ENCODE data around the gene COL18A1. TPM values are rescaled to one million over a fixed set of nuclear protein-coding genes. Genes with fewer than 3 reads are reported as not detected.

Gene COL18A1
- total and polyA plus RNA-seq, 3 donors from 2014 or later: 53.2 to 165 (median 111) TPM

DNA sequence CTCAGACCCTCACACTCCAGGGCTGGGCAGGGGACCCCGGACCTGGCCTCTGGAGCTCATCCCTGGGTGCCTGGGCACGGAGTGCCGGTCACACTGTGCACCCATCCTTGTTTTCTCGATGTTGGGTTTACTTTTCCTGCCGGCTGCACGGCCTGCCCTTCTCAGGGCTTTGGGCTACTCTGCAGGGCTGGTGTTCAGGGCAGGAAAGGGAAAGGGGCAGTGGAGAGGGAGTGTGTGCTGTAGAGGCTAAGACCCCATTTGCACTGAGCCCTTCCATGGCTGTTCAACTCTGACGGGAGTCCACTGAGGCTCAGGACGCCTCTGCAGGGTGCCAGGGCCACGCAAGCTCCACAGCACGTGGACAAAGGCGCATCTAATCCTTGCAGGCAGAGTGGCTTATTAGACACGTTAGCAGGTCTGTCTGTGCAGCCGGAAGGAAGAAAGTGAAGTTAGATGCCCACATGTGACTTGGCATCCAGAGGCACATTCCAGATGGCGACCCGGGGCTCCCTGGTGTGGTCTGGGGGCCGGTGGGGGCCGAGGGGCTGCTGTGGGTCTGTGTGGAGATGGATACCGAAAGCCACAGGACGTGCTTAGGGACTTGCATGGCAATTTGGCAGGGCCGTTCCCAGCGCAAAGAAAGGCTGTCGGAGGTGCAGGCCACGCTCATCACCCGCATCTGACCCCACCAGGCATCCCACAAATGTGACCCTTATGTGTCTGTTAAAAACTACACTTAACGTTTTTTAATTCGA is 33.6 kb downstream of the COL18A1 start:
- Histone ChIP-seq H3K9me3 (no peaks in the 10 kb centered on the region), H3K27me3 (no peaks in the 10 kb centered on the region), H3K4me3 (peak overlapping the region in 1 of 2 donors; percentile 29), H3K36me3 (ENCODE audit: low read depth, missing control alignments) (no peaks in the 10 kb centered on the region), H3K27ac (peak overlapping the region; percentile 23 to 86), H3K4me1 (peaks cover 21% of the 10 kb centered on the region)
- intact Hi-C loops (cut with DNase I; ENCODE audit: low total_unique reads): loop anchor here (5.0 kb wide), 1 partner anchor 146 kb away; no protein-coding TSS in a partner anchor
- TF ChIP-seq POLR2A (IDR thresholded peaks at IDR 0.05): no peak
- TF ChIP-seq, protein P1, sequence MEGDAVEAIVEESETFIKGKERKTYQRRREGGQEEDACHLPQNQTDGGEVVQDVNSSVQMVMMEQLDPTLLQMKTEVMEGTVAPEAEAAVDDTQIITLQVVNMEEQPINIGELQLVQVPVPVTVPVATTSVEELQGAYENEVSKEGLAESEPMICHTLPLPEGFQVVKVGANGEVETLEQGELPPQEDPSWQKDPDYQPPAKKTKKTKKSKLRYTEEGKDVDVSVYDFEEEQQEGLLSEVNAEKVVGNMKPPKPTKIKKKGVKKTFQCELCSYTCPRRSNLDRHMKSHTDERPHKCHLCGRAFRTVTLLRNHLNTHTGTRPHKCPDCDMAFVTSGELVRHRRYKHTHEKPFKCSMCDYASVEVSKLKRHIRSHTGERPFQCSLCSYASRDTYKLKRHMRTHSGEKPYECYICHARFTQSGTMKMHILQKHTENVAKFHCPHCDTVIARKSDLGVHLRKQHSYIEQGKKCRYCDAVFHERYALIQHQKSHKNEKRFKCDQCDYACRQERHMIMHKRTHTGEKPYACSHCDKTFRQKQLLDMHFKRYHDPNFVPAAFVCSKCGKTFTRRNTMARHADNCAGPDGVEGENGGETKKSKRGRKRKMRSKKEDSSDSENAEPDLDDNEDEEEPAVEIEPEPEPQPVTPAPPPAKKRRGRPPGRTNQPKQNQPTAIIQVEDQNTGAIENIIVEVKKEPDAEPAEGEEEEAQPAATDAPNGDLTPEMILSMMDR (IDR thresholded peaks at IDR 0.05): no peak
- DNase-seq: no peak
- 26 to 33% methylated on average over 21 to 26 of the region's 26 CpGs for WGBS, 2 donors

DNA sequence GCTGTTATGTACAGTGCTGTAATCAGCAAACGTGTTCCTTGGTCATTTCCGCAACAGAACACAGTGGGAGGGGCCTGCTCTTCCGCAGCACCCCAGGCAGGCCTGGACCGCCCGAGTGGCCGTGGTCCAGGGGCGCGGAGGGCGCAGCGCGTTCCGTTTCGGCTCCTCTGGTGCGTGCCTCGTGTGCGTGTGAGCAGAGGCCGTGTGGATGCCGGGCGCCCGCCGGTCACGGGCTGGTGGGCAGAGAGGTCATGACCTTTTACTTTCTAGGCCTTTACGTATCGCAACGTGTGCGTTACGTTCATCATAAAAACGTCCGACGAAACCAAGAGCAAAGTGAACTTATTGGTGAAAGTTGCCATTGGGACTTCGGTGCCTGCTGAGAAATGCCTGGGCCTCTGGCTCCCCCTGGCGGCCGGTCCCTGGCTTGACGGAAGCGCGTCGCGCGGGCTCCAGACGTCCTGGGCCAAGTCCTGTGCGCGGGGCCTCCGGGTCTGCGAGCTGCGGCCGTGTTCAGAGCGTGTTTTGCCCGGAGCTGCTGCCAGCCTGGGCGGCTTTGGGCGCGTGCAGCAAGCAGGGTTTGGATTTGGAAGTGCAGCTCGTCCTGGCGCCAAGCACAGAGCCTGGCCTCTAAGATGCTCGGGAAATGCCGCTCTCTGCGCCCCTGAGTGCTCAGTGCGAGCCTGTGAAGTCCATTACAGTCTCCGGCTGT is 34.4 kb downstream of the COL18A1 start:
- intact Hi-C loops (cut with DNase I; ENCODE audit: low total_unique reads): loop anchor here (5.0 kb wide), 1 partner anchor 147 kb away; no protein-coding TSS in a partner anchor
- no peaks in the 10 kb centered on the region for H3K27me3 ChIP-seq
- TF ChIP-seq, protein P1 (IDR thresholded peaks at IDR 0.05): peak; percentile 95 to 99 (median 98)
- TF ChIP-seq POLR2A (IDR thresholded peaks at IDR 0.05): no peak
- 7 to 14% methylated on average over 25 to 50 of the region's 58 CpGs for WGBS, 2 donors
- H3K4me3 ChIP-seq: peak overlapping the region in 1 of 2 donors; percentile 29
- H3K36me3 ChIP-seq (ENCODE audit: low read depth, missing control alignments): no peaks in the 10 kb centered on the region
- H3K4me1 ChIP-seq: peaks cover 13% of the 10 kb centered on the region
- peak; percentile 91 for DNase-seq
- peak overlapping the region; percentile 23 to 86 for H3K27ac ChIP-seq
- no peaks in the 10 kb centered on the region for H3K9me3 ChIP-seq

DNA sequence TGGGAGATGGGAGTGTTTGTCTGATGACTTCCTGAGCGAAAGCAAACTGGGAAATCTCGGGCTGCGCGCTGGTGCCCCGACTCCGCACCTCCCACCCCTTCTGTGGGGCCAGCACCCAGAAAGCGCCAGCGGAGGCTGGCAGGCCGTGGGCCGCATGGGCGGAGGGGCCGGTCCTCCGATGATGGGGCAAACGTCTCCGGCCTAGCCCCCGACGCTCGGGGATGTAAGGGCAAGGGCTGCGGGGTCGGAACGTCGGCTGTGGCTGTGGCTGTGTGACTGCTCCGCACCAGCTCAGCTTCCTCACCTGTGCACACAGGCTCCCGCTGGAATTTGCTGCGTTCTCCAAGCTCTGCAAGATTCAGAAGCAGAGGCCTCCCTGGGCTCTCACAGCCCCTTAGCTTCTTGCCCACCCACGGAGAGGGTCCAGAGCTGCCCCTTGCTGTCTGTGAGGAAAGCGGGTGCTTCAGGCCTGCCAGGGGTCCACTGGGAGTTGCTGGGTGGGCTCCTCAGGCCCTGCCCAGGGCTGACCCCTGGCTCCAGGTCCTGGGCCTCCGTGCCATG is 35.0 kb downstream of the COL18A1 start:
- peak overlapping the region; percentile 17 to 29 for H3K4me3 ChIP-seq
- H3K27me3 ChIP-seq: no peaks in the 10 kb centered on the region
- H3K36me3 ChIP-seq (ENCODE audit: low read depth, missing control alignments): no peaks in the 10 kb centered on the region
- DNase-seq: no peak
- 64 to 68% methylated on average over 9 to 28 of the region's 28 CpGs for WGBS, 2 donors
- peaks cover 7% of the 10 kb centered on the region for H3K4me1 ChIP-seq
- H3K9me3 ChIP-seq: no peaks in the 10 kb centered on the region
- TF ChIP-seq, protein P1 (IDR thresholded peaks at IDR 0.05): no peak
- TF ChIP-seq POLR2A (IDR thresholded peaks at IDR 0.05): no peak
- intact Hi-C loops (cut with DNase I; ENCODE audit: low total_unique reads): loop anchor here (5.0 kb wide), 1 partner anchor 148 kb away; no protein-coding TSS in a partner anchor
- H3K27ac ChIP-seq: peak overlapping the region in 1 of 2 donors; percentile 86

DNA sequence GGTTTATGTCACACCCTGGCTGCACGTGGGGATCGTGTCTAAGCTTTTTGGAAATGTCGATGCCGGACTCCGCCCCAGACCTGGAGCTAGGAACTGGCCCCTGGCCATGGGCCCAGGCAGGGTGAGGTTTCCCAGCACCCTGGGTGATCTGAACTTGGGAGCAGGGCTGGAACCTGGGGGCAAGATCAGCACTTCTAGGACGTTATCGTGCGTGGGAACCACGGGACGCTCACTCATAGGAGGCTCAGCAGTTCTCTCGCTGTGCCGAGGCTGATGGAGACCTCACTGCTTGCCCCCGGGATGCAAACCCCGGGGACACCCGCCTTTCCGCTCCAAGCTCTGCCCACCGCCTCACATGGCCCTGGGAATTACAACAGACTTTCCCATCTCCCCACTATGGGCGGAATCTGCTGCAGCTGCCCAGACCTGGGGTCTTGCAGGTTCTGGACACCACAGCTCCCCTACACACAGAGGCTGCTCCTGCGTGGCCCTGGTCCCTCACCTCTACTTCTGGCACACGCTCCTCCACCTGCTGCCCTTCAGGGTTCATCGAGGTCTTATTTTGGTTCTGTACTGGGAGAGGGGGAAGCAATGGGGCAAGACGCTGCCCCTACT is 35.9 kb downstream of the COL18A1 start:
- no peaks in the 10 kb centered on the region for H3K27me3 ChIP-seq
- intact Hi-C loops (cut with DNase I; ENCODE audit: low total_unique reads): no loop called here
- WGBS, 2 donors: 74 to 82% methylated on average over 13 to 21 of the region's 22 CpGs
- no peak overlapping the region for H3K27ac ChIP-seq
- no peaks in the 10 kb centered on the region for H3K9me3 ChIP-seq
- no peaks in the 10 kb centered on the region for H3K36me3 ChIP-seq (ENCODE audit: low read depth, missing control alignments)
- H3K4me1 ChIP-seq: peaks cover 6% of the 10 kb centered on the region
- peak; percentile 33 for DNase-seq
- TF ChIP-seq, protein P1 (IDR thresholded peaks at IDR 0.05): no peak
- no peak for TF ChIP-seq POLR2A (IDR thresholded peaks at IDR 0.05)
- H3K4me3 ChIP-seq: peak overlapping the region; percentile 17 to 29
